Measurements from ENCODE around the gene D2HGDH. TPM values are rescaled to one million over a fixed set of nuclear protein-coding genes. Genes with fewer than 3 reads are reported as not detected.

D2HGDH gene
- total and polyA plus RNA-seq, 8 donors, result 14.9 to 116 (median 25.6) TPM

- H3K36me3 ChIP-seq, result no peaks in the 10 kb centered on the region
- no peak for FAIRE-seq
- no peaks in the 10 kb centered on the region for H3K27me3 ChIP-seq
- DNase-seq, result peak in 5 of 6 donors; percentile 11 to 72 (median 27)
- TF ChIP-seq CTCF (IDR thresholded peaks at IDR 0.05), result no peak
- peak in 2 of 4 donors; percentile 13 to 20 for ATAC-seq
- H3K27ac ChIP-seq, result no peak overlapping the region
- H3K9me3 ChIP-seq, result no peaks in the 10 kb centered on the region
- intact Hi-C loops (cut with DNase I), result no loop called here
- WGBS, 2 donors, result 69 to 76% methylated on average over 26 to 27 of the region's 27 CpGs
- no peak overlapping the region for H3K4me3 ChIP-seq
- no peaks in the 10 kb centered on the region for H3K4me1 ChIP-seq
Observed at GRCh38 chr2:241811201-241811951, 76.9 kb downstream of the D2HGDH start.

- ATAC-seq, result no peak
- peak in 3 of 6 donors; percentile 21 to 57 (median 51) for DNase-seq
- intact Hi-C loops (cut with DNase I), result no loop called here
- Histone ChIP-seq H3K4me1 (no peaks in the 10 kb centered on the region), H3K36me3 (no peaks in the 10 kb centered on the region), H3K9me3 (no peaks in the 10 kb centered on the region), H3K27me3 (no peaks in the 10 kb centered on the region), H3K27ac (no peak overlapping the region), H3K4me3 (no peak overlapping the region)
- 71 to 77% methylated on average over 20 of the region's 20 CpGs for WGBS, 2 donors
- no peak for FAIRE-seq
- no peak for TF ChIP-seq CTCF (IDR thresholded peaks at IDR 0.05)
Observed at GRCh38 chr2:241811952-241812729, 77.7 kb downstream of the D2HGDH start.

GRCh38 chr2:241812730-241813643 is 78.6 kb downstream of the D2HGDH start:
- Histone ChIP-seq H3K27me3 (no peaks in the 10 kb centered on the region), H3K27ac (no peak overlapping the region), H3K9me3 (no peaks in the 10 kb centered on the region), H3K4me3 (no peak overlapping the region), H3K36me3 (no peaks in the 10 kb centered on the region), H3K4me1 (no peaks in the 10 kb centered on the region)
- intact Hi-C loops (cut with DNase I), result no loop called here
- DNase-seq (peak in 3 of 6 donors; percentile 13 to 70 (median 51)), FAIRE-seq (no peak), ATAC-seq (no peak)
- no peak for TF ChIP-seq CTCF (IDR thresholded peaks at IDR 0.05)
- WGBS, 2 donors, result 74 to 79% methylated on average over 35 to 40 of the region's 40 CpGs

GRCh38 chr2:241813644-241814392 is 79.4 kb downstream of the D2HGDH start:
- peak in 1 of 6 donors; percentile 23 for DNase-seq

More at GRCh38 chr2:241813644-241814392, 79.4 kb downstream of the D2HGDH start:
- WGBS, 2 donors, result 45 to 55% methylated on average over 16 to 20 of the region's 20 CpGs
- Histone ChIP-seq H3K36me3 (no peaks in the 10 kb centered on the region), H3K27me3 (no peaks in the 10 kb centered on the region), H3K9me3 (no peaks in the 10 kb centered on the region), H3K4me3 (no peak overlapping the region), H3K4me1 (no peaks in the 10 kb centered on the region), H3K27ac (no peak overlapping the region)
- TF ChIP-seq CTCF (IDR thresholded peaks at IDR 0.05), result no peak
- peak in 1 of 4 donors; percentile 18 for ATAC-seq
- no peak for FAIRE-seq
- intact Hi-C loops (cut with DNase I), result no loop called here

Measured in pancreas (tissue), 10 donors.